ENCODE results near the gene PUDP. TPM values are rescaled to one million over a fixed set of nuclear protein-coding genes. Genes with fewer than 3 reads are reported as not detected.

PUDP gene
- total and polyA plus RNA-seq, 2 experiments from 2014 or later: 4.0 to 11.6 TPM

DNA sequence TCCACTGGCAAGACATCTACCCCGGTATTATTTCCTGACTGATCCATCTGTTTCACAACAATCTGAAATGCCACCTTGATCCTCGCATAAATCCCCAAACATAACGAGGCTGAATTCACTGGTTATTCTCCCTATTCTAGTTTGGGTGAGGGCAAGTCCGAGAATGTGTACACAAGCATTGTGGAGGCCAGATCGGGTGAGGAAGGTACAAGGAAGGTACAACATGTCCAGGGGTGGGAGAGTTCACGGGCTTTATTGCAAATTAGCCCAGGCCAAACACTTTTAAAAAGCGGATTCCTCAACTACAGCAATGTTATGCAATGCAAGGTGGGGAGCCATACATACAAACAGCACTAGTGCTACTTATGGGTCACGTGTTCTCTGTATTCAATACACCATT, 82.5 kb downstream of the PUDP start:
- H3K79me2 ChIP-seq (ENCODE audit: insufficient read depth): no peaks in the 10 kb centered on the region
- no peak overlapping the region for H3K27ac ChIP-seq
- no peak overlapping the region for H3K4me3 ChIP-seq
- no peaks in the 10 kb centered on the region for H4K20me1 ChIP-seq (ENCODE audit: insufficient read depth)
- TF ChIP-seq EZH2phosphoT487 (IDR thresholded peaks at IDR 0.05; ENCODE audit: insufficient read depth, low read depth) (no peak), EZH2 (IDR thresholded peaks at IDR 0.05; ENCODE audit: insufficient read depth, poor library complexity, severe bottlenecking) (no peak)
- H3K27me3 ChIP-seq (replicated peaks; ENCODE audit: insufficient read depth): no peaks in the 10 kb centered on the region
- H3K4me1 ChIP-seq (ENCODE audit: insufficient read depth): no peaks in the 10 kb centered on the region
- H3K9me3 ChIP-seq (ENCODE audit: low read depth): no peaks in the 10 kb centered on the region
- H3K36me3 ChIP-seq (ENCODE audit: low read depth): no peaks in the 10 kb centered on the region
- H3K4me2 ChIP-seq (ENCODE audit: unreplicated experiment): no peak overlapping the region
- no peaks in the 10 kb centered on the region for H3K9me2 ChIP-seq (ENCODE audit: insufficient read depth)
- no peak overlapping the region for H3K9ac ChIP-seq
- WGBS, 2 experiments (ENCODE audit: low coverage in 1 of 2, low lambda C conversion rate in 2 of 2, missing lambda C conversion rate in 2 of 2): 97 to 100% methylated on average over 7 to 8 of the region's 8 CpGs
- in situ Hi-C loops (cut with MboI): no loop called here
- no peak for DNase-seq
- H3F3A ChIP-seq (ENCODE audit: insufficient read depth): no peaks in the 10 kb centered on the region
- no peak overlapping the region for H2AFZ ChIP-seq

DNA sequence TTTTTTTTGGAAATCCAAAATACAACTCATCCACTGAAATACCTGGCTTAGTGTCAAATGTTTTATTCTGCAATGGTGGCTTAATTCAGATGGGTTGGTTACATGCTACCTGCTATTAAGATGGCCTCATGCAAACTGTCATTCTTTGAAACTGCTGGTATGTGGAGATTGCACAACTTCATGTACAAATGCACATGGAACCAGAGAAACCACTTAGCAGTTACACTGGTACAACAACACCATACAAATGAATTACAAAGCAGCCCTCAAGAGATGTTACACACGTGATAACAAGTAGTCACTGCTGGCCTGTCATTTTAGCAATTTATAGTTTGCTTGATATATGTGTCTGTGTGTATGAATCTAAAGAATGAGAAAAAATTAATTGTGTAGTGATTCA, 85.0 kb downstream of the PUDP start:
- 100% methylated on average over 1 of the region's 1 CpG for WGBS, 2 experiments (ENCODE audit: low coverage in 1 of 2, low lambda C conversion rate in 2 of 2, missing lambda C conversion rate in 2 of 2)
- no peaks in the 10 kb centered on the region for H3K79me2 ChIP-seq (ENCODE audit: insufficient read depth)
- in situ Hi-C loops (cut with MboI): no loop called here
- no peaks in the 10 kb centered on the region for H3K4me1 ChIP-seq (ENCODE audit: insufficient read depth)
- no peak overlapping the region for H3K4me3 ChIP-seq
- H4K20me1 ChIP-seq (ENCODE audit: insufficient read depth): no peaks in the 10 kb centered on the region
- no peaks in the 10 kb centered on the region for H3K9me3 ChIP-seq (ENCODE audit: low read depth)
- H3K9ac ChIP-seq: no peak overlapping the region
- H3K9me2 ChIP-seq (ENCODE audit: insufficient read depth): no peaks in the 10 kb centered on the region
- no peak for DNase-seq
- no peak overlapping the region for H3K4me2 ChIP-seq (ENCODE audit: unreplicated experiment)
- H3K36me3 ChIP-seq (ENCODE audit: low read depth): no peaks in the 10 kb centered on the region
- no peak overlapping the region for H2AFZ ChIP-seq
- TF ChIP-seq EZH2 (IDR thresholded peaks at IDR 0.05; ENCODE audit: insufficient read depth, poor library complexity, severe bottlenecking) (no peak), EZH2phosphoT487 (IDR thresholded peaks at IDR 0.05; ENCODE audit: insufficient read depth, low read depth) (no peak)
- no peaks in the 10 kb centered on the region for H3K27me3 ChIP-seq (replicated peaks; ENCODE audit: insufficient read depth)
- no peaks in the 10 kb centered on the region for H3F3A ChIP-seq (ENCODE audit: insufficient read depth)
- no peak overlapping the region for H3K27ac ChIP-seq

DNA sequence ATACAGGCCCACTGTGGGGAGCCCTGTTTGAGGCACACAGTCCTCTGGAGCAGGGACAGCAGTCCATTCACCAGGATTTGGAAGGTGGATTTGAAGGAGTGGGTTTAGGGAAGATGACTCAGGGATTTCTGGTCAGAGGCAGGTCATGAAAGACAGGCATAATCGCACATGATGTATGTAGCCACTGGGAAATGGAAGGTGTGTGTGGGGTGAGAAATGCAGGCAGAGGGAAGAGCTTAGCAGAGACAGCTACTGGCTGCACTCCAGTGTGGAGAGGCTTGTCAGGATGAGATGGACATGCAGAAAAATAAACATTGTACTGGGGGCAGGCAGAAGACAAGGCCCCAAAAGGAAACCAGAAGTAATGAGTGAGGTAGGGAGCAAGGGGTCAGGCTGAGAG, 85.7 kb downstream of the PUDP start:
- 75 to 100% methylated on average over 1 of the region's 1 CpG for WGBS, 2 experiments (ENCODE audit: low coverage in 1 of 2, low lambda C conversion rate in 2 of 2, missing lambda C conversion rate in 2 of 2)
- no peak overlapping the region for H3K4me3 ChIP-seq
- in situ Hi-C loops (cut with MboI): no loop called here
- TF ChIP-seq EZH2phosphoT487 (IDR thresholded peaks at IDR 0.05; ENCODE audit: insufficient read depth, low read depth): no peak
- TF ChIP-seq EZH2 (IDR thresholded peaks at IDR 0.05; ENCODE audit: insufficient read depth, poor library complexity, severe bottlenecking): no peak
- no peak overlapping the region for H3K9ac ChIP-seq
- no peaks in the 10 kb centered on the region for H3K4me1 ChIP-seq (ENCODE audit: insufficient read depth)
- no peaks in the 10 kb centered on the region for H3K27me3 ChIP-seq (replicated peaks; ENCODE audit: insufficient read depth)
- H3K9me3 ChIP-seq (ENCODE audit: low read depth): no peaks in the 10 kb centered on the region
- no peak overlapping the region for H3K4me2 ChIP-seq (ENCODE audit: unreplicated experiment)
- H3K9me2 ChIP-seq (ENCODE audit: insufficient read depth): no peaks in the 10 kb centered on the region
- H3K27ac ChIP-seq: no peak overlapping the region
- H2AFZ ChIP-seq: no peak overlapping the region
- H4K20me1 ChIP-seq (ENCODE audit: insufficient read depth): no peaks in the 10 kb centered on the region
- H3K36me3 ChIP-seq (ENCODE audit: low read depth): no peaks in the 10 kb centered on the region
- no peaks in the 10 kb centered on the region for H3F3A ChIP-seq (ENCODE audit: insufficient read depth)
- DNase-seq: no peak
- H3K79me2 ChIP-seq (ENCODE audit: insufficient read depth): no peaks in the 10 kb centered on the region

- no peaks in the 10 kb centered on the region for H3K36me3 ChIP-seq (ENCODE audit: low read depth)
- no peak overlapping the region for H3K4me2 ChIP-seq (ENCODE audit: unreplicated experiment)
- TF ChIP-seq EZH2phosphoT487 (IDR thresholded peaks at IDR 0.05; ENCODE audit: insufficient read depth, low read depth) (no peak), EZH2 (IDR thresholded peaks at IDR 0.05; ENCODE audit: insufficient read depth, poor library complexity, severe bottlenecking) (no peak)
- WGBS, 2 experiments (ENCODE audit: low coverage in 1 of 2, low lambda C conversion rate in 2 of 2, missing lambda C conversion rate in 2 of 2): 100% methylated on average over 1 to 2 of the region's 2 CpGs
- H4K20me1 ChIP-seq (ENCODE audit: insufficient read depth): no peaks in the 10 kb centered on the region
- H3K9ac ChIP-seq: no peak overlapping the region
- H3K4me1 ChIP-seq (ENCODE audit: insufficient read depth): no peaks in the 10 kb centered on the region
- H3K9me3 ChIP-seq (ENCODE audit: low read depth): no peaks in the 10 kb centered on the region
- H3K4me3 ChIP-seq: no peak overlapping the region
- no peaks in the 10 kb centered on the region for H3K27me3 ChIP-seq (replicated peaks; ENCODE audit: insufficient read depth)
- in situ Hi-C loops (cut with MboI): no loop called here
- H3K27ac ChIP-seq: no peak overlapping the region
- H3F3A ChIP-seq (ENCODE audit: insufficient read depth): no peaks in the 10 kb centered on the region
- DNase-seq: no peak
- no peaks in the 10 kb centered on the region for H3K79me2 ChIP-seq (ENCODE audit: insufficient read depth)
- H3K9me2 ChIP-seq (ENCODE audit: insufficient read depth): no peaks in the 10 kb centered on the region
- H2AFZ ChIP-seq: no peak overlapping the region
Observed at GRCh38 chrX:7061429-7061828, 86.5 kb downstream of the PUDP start.

- Histone ChIP-seq H3F3A (ENCODE audit: insufficient read depth) (no peaks in the 10 kb centered on the region), H3K36me3 (ENCODE audit: low read depth) (no peaks in the 10 kb centered on the region), H3K9ac (no peak overlapping the region), H3K4me3 (no peak overlapping the region), H3K79me2 (ENCODE audit: insufficient read depth) (no peaks in the 10 kb centered on the region), H3K4me2 (ENCODE audit: unreplicated experiment) (no peak overlapping the region), H3K9me2 (ENCODE audit: insufficient read depth) (no peaks in the 10 kb centered on the region), H3K27ac (no peak overlapping the region), H4K20me1 (ENCODE audit: insufficient read depth) (no peaks in the 10 kb centered on the region), H2AFZ (no peak overlapping the region), H3K27me3 (replicated peaks; ENCODE audit: insufficient read depth) (no peaks in the 10 kb centered on the region), H3K4me1 (ENCODE audit: insufficient read depth) (no peaks in the 10 kb centered on the region), H3K9me3 (ENCODE audit: low read depth) (no peaks in the 10 kb centered on the region)
- in situ Hi-C loops (cut with MboI): no loop called here
- DNase-seq: no peak
- TF ChIP-seq EZH2phosphoT487 (IDR thresholded peaks at IDR 0.05; ENCODE audit: insufficient read depth, low read depth): no peak
- TF ChIP-seq EZH2 (IDR thresholded peaks at IDR 0.05; ENCODE audit: insufficient read depth, poor library complexity, severe bottlenecking): no peak
- WGBS, 2 experiments (ENCODE audit: low coverage in 1 of 2, low lambda C conversion rate in 2 of 2, missing lambda C conversion rate in 2 of 2): 81 to 82% methylated on average over 6 of the region's 6 CpGs
Observed at GRCh38 chrX:7060444-7060843, 87.5 kb downstream of the PUDP start.
